ENCODE data around the gene TMEM9.

The TMEM9 gene

GRCh38 chr1:201100169-201100930 is 53.9 kb downstream of the TMEM9 start:
- DNase-seq: no peak

- no peak for DNase-seq
Observed at GRCh38 chr1:201098992-201099677, 55.1 kb downstream of the TMEM9 start.

- DNase-seq: no peak
Observed at GRCh38 chr1:201096977-201097856, 57.1 kb downstream of the TMEM9 start.

GRCh38 chr1:201096041-201096461 is 58.2 kb downstream of the TMEM9 start:
- no peak for DNase-seq

GRCh38 chr1:201095581-201095980 is 58.7 kb downstream of the TMEM9 start:
- no peak for DNase-seq

GRCh38 chr1:201094832-201095231 is 59.4 kb downstream of the TMEM9 start:
- no peak for DNase-seq

- DNase-seq: no peak
Observed at GRCh38 chr1:201093962-201094361, 60.3 kb downstream of the TMEM9 start.

GRCh38 chr1:201093561-201093960 is 60.7 kb downstream of the TMEM9 start:
- DNase-seq: no peak

- no peak for DNase-seq
Observed at GRCh38 chr1:201092738-201093137, 61.5 kb downstream of the TMEM9 start.

GRCh38 chr1:201091256-201091655 is 63.0 kb downstream of the TMEM9 start:
- DNase-seq: no peak

GRCh38 chr1:201090541-201090940 is 63.7 kb downstream of the TMEM9 start:
- DNase-seq: peak; percentile 33

GRCh38 chr1:201089596-201089995 is 64.7 kb downstream of the TMEM9 start:
- DNase-seq: no peak

- no peak for DNase-seq
Observed at GRCh38 chr1:201088901-201089525, 65.3 kb downstream of the TMEM9 start.

GRCh38 chr1:201088395-201088794 is 65.9 kb downstream of the TMEM9 start:
- DNase-seq: no peak

GRCh38 chr1:201085902-201086735 is 68.2 kb downstream of the TMEM9 start:
- DNase-seq: peak; percentile 35
